NCI-H1417 (cell line): ENCODE data around the gene MIOS.
"Not testable (repeated sequence)": the region's sequence is repeated elsewhere in the genome, so short reads cannot be mapped to it uniquely, and the experiment has no call there.

Source experiments
- DNase-seq, 3 experiments: peaks; one replicate each; lab custom pipeline; 2025; lab: John Stamatoyannopoulos, UW

Gene MIOS

DNA sequence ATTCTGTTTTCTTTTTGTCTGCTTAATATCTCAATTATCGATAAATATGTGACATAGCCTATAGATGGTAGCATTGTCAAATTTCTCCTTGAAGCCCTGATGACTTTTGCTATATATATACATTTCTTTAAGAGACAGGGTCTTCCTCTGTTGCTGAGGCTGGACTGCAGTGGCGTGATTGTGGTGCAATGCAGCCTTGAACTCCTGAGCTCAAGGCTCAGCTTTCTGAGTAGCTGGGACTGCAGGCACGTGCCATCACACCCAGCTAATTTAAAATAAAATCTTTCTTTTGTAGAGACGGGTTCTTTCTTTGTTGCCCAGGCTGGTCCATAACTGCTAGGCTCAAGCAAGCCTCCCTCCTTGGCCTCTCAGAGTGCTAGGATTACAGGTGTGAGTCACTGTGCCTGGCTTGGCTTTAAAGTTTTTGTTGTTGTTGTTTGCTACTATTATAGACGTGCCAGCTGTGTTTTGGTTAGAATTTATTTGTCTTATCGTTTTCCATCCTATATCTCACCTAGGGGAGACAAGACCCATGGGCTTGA, 80.9 kb downstream of the MIOS start:
- no peak for DNase-seq

- DNase-seq, result no peak
These were observed 84.1 kb downstream of the MIOS start for GRCh38 chr7:7650682-7651206.

- no peak for DNase-seq
These were observed 84.8 kb downstream of the MIOS start for GRCh38 chr7:7651479-7651878.

DNA sequence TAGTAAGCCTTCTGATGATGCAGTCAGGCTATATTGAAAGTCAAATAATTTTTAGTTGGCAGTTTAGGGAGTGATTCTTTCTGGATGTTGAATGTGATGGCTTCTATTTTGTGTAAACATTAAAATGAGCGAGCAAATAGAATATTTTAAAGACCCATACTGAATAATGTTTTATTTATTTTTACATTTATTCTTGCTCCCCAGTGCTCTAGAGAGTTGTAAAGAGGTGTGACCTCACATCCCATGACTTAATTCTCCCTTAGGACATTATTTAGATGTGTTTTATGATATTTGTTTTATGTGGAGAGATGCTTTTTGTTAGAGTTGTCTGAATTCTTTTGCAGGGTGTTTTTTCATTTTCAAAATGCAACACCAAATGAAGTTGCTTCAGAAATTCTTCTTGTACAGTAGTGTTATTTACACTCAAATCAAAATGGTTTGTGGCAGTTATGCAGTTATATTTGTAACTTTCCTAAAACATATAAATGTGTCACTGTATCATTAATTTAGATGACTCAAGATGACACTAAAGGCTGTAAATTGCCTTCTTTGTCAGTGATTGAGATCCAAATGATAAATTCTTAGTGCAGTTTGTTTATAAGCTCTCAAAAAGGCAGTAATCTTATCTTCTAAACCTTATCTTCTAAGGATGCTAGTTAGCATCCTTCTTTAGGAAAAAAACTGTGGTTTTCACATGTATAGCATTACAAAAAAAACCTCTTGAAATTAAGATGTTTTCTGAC, 86.3 kb downstream of the MIOS start:
- no peak for DNase-seq

GRCh38 chr7:7653593-7654187, 87.0 kb downstream of the MIOS start:
- DNase-seq, result peak in 1 of 3 experiments; percentile 27

- DNase-seq, result no peak
These were observed 88.5 kb downstream of the MIOS start for GRCh38 chr7:7654964-7655715.

DNA sequence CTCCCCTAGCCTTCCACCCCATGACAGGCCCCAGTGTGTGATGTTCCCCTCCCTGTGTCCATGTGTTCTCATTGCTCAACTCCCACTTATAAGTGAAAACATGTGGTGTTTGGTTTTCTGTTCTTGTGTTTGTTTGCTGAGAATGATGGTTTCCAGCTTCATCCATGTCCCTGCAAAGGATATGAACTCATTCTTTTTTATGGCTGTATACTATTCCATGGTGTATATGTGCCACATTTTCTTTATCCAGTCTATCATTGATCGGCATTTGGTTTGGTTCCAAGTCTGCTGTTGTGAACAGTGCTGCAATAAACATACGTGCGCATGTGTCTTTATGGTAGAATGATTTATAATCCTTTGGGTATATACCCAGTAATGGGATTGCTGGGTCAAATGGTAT, 89.8 kb downstream of the MIOS start:
- DNase-seq, result not testable (repeated sequence)
